GM12878 (cell line): ENCODE data around the gene CYB5A. TPM values are rescaled to one million over a fixed set of nuclear protein-coding genes. Genes with fewer than 3 reads are reported as not detected.

Experiments
- ATAC-seq: fragments of 200-7000 bp; cut with Tn5 transposase; 3 replicates; pipeline ENCODE4 v1.9.1; 2020; ENCODE audit warnings: mild to moderate bottlenecking, moderate library complexity
- BruUV-seq: library from RNA; stranded (reverse); fragments of 400-500 nt; replicated peaks from 2 replicates; lab custom pipeline; 2021; lab: Mats Ljungman, UMichigan
- CTCF ChIA-PET: fragments of 300-600 bp; sonication (Branson Sonifier 250); formaldehyde crosslinking; extraction: SDS; loops from one replicate; lab custom pipeline; 2021; ENCODE audit warnings: inconsistent platforms; lab: Yijun Ruan, JAX
- POLR2A ChIA-PET: fragments of 350-600 bp; formaldehyde crosslinking; extraction: SDS; loops from one replicate; lab custom pipeline; 2021; ENCODE audit warnings: inconsistent platforms; lab: Charles Lee
- RAD21 ChIA-PET: fragments of 300-600 bp; sonication (Branson Sonifier 250); formaldehyde crosslinking; loops from one replicate; lab custom pipeline; 2023; ENCODE audit warnings: antibody characterized with exemption; ENCODE audit not compliant: unreplicated experiment; lab: Charles Lee
- SMC1A ChIA-PET: fragments of 300-600 bp; sonication (Branson Sonifier 250); formaldehyde crosslinking; loops from one replicate; lab custom pipeline; 2023; ENCODE audit not compliant: unreplicated experiment, uncharacterized antibody; lab: Charles Lee
- DNase-seq: peaks from one replicate; pipeline ENCODE4 v3.0.0-alpha.2; 2011; ENCODE audit warnings: low read depth, low spot score
- FAIRE-seq: peaks from 3 replicates; lab custom pipeline; 2011; peaks lifted over from hg19 to GRCh38; lab: Jason Lieb, UNC
- H2AFZ ChIP-seq: 2 replicates; pipeline ENCODE4 v1.6.0; 2011; ENCODE audit warnings: low read depth, low read length, control low read depth; ENCODE audit not compliant: control insufficient read depth
- H3K27ac ChIP-seq: 2 replicates; pipeline ENCODE4 v1.5.1; 2011; ENCODE audit warnings: control low read depth; ENCODE audit not compliant: control insufficient read depth, insufficient read depth
- H3K27me3 ChIP-seq, 2 experiments: replicated peaks in 1 of 2; 2 replicates each; pipeline versions ENCODE4 v1.6.0 to v1.6.1; 2011; ENCODE audit warnings: low read length in 1 of 2; ENCODE audit not compliant: control insufficient read depth in 2 of 2, insufficient read depth in 2 of 2
- H3K36me3 ChIP-seq, 2 experiments: 2 replicates each; pipeline ENCODE4 v1.5.1; 2011; ENCODE audit warnings: low read length in 1 of 2; ENCODE audit not compliant: control insufficient read depth in 2 of 2, insufficient read depth in 2 of 2
- H3K4me1 ChIP-seq: 2 replicates; pipeline ENCODE4 v1.6.1; 2011; ENCODE audit warnings: mild to moderate bottlenecking, low read length, moderate library complexity, mixed read lengths; ENCODE audit not compliant: control insufficient read depth, insufficient read depth
- H3K4me2 ChIP-seq: 2 replicates; pipeline ENCODE4 v1.6.0; 2011; ENCODE audit warnings: control low read depth; ENCODE audit not compliant: control insufficient read depth, insufficient read depth
- H3K4me3 ChIP-seq: fragments of 200-600 bp; sonication (generic); 2 replicates; pipeline ENCODE4 v1.5.1; 2016
- H3K79me2 ChIP-seq: 2 replicates; pipeline ENCODE4 v1.6.0; 2011; ENCODE audit warnings: low read length; ENCODE audit not compliant: control insufficient read depth, insufficient read depth
- H3K9ac ChIP-seq: 2 replicates; pipeline ENCODE4 v1.8.0; 2011; ENCODE audit warnings: low read length, control low read depth, mixed read lengths; ENCODE audit not compliant: control insufficient read depth, insufficient read depth
- H3K9me3 ChIP-seq: replicated peaks from 3 replicates; pipeline ENCODE4 v1.5.1; 2011; ENCODE audit warnings: mild to moderate bottlenecking, low read length; ENCODE audit not compliant: control insufficient read depth, insufficient read depth
- H4K20me1 ChIP-seq: 2 replicates; pipeline ENCODE4 v1.6.0; 2011; ENCODE audit not compliant: control insufficient read depth, insufficient read depth
- CHD1 ChIP-seq: IDR thresholded peaks from 2 replicates; pipeline ENCODE4 v1.6.1; 2012; ENCODE audit warnings: low read depth, low read length, improper control_type of control experiment
- CREM ChIP-seq: IDR thresholded peaks from 2 replicates; pipeline ENCODE4 v1.6.1; 2014; ENCODE audit warnings: antibody characterized with exemption, low read depth
- ETV6 ChIP-seq, 2 experiments: fragments of 450-650 bp in 1 of 2; IDR thresholded peaks in 1 of 2; conservative IDR thresholded peaks in 1 of 2; 2 replicates each; pipeline ENCODE4 v1.6.1; 2014; ENCODE audit warnings: antibody characterized with exemption in 1 of 2, borderline replicate concordance in 1 of 2, low read depth in 1 of 2, mild to moderate bottlenecking in 1 of 2, moderate library complexity in 1 of 2
- HCFC1 ChIP-seq: fragments of 150-350 bp; IDR thresholded peaks from 2 replicates; pipeline ENCODE4 v1.6.1; 2014; ENCODE audit warnings: low read length
- HDGF ChIP-seq: fragments of 450-650 bp; IDR thresholded peaks from 2 replicates; pipeline ENCODE4 v1.6.1; 2016; ENCODE audit warnings: antibody characterized with exemption
- IRF4 ChIP-seq: IDR thresholded peaks from 2 replicates; pipeline ENCODE4 v1.6.1; 2011; ENCODE audit warnings: low read depth, low read length
- NFXL1 ChIP-seq: fragments of 450-650 bp; IDR thresholded peaks from 2 replicates; pipeline ENCODE4 v1.6.1; 2017; ENCODE audit warnings: antibody characterized with exemption, mild to moderate bottlenecking, borderline replicate concordance
- PML ChIP-seq: IDR thresholded peaks from 2 replicates; pipeline ENCODE4 v1.6.1; 2012; ENCODE audit warnings: low read length, inconsistent platforms
- TAF1 ChIP-seq: IDR thresholded peaks from 2 replicates; pipeline ENCODE4 v1.6.1; 2011; ENCODE audit warnings: mild to moderate bottlenecking, low read depth, low read length, borderline replicate concordance
- TARDBP ChIP-seq: IDR thresholded peaks from 2 replicates; pipeline ENCODE4 v1.6.1; 2016; ENCODE audit warnings: borderline replicate concordance
- WGBS: methylation state at CpG from one replicate; pipeline ENCODE4 v1.1.6; 2016; ENCODE audit warnings: low lambda C conversion rate; ENCODE audit not compliant: insufficient replicate concordance, insufficient coverage; ENCODE audit errors: missing lambda C conversion rate; 5-methylcytosine and 5-hydroxymethylcytosine counted together
- in situ Hi-C: fragments of 300-500 bp; cut with MboI; formaldehyde crosslinking; loops from 9 replicates; pipeline ENCODE4 v1.14.3; 2018; ENCODE audit warnings: mixed read lengths
- intact Hi-C: fragments of 100-400 bp; cut with micrococcal nuclease; formaldehyde crosslinking; loops from one replicate; pipeline ENCODE4 v1.14.2; 2022; ENCODE audit not compliant: unreplicated experiment
- polyA plus RNA-seq, 11 experiments: library from polyadenylated mRNA; depleted of rRNA in 4 of 11; unstranded in 6 of 11; stranded (reverse) in 5 of 11; fragments of >200 nt; fragmentation: Nextera tagmentation in 4 of 11; fragmentation: Illumina TruSeq in 1 of 11; extraction: Ambion mirVana in 4 of 11; extraction: Trizol in 1 of 11; gene quantifications; 1 replicate in 1 of 11; 2 replicates in 10 of 11; pipeline versions ENCODE4 v1.2.1 to v1.2.3, GENCODE V29; 2011 to 2016; ENCODE audit warnings: inconsistent platforms in 2 of 11, missing spikeins in 2 of 11, low read depth in 1 of 11
- total RNA-seq, 4 experiments: library from RNA; depleted of rRNA in 3 of 4; stranded (reverse); fragments of >200 nt in 3 of 4; fragmentation: Illumina TruSeq in 1 of 4; extraction: Trizol in 1 of 4; gene quantifications; 2 replicates each; pipeline versions ENCODE4 v1.2.1 to v1.2.3, GENCODE V29; 2013 to 2021

Gene CYB5A
- total and polyA plus RNA-seq, 10 of the 15 experiments (the other 5 are each of a cell fraction or from before 2014, with no cell fraction given) = 60.2 to 129 (median 103) TPM

DNA sequence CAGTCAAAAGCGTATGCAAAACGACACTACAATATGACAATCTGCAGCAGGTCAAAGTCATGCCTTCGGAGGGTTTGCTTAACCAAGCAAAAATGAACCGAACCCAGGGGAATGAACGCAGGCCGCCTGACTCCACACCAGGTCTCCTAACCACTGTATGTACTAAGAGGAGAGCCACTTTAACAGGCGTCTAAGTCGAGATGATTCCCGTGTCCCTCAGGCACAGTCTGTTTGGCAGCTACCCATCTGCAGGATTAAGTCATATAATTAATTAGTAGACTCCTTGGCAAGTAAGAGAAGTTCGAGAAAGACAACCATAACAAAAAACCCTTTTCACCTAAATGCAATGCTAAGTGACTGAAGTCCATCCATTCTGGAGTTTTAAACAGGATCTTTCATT is 15.2 kb downstream of the CYB5A start (continued):
- no peak for TF ChIP-seq HDGF

DNA sequence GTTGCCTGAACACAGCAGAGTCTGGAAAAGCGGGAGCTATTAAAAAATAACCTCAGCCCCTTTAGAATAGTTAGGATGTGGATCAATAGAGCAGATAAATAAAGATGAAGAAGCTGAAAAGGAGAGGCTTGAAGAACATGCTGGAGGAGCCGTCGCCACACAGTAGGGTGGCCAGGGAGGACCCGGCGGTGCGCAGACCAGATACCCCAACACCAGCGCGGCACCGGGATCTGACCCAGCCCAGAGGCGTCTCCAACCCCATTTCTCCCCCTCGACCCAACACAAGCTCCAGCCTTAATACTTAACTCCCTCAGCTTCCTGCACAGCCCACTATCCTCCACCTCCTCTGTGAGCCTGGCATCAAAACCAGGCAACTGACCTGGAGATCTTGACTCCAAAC is 16.0 kb downstream of the CYB5A start:
- no peaks in the 10 kb centered on the region for H3K27me3 ChIP-seq
- ChIA-PET CTCF (interaction anchor here (1.1 kb wide), 2 partner anchors 13 to 42 kb away, joined by 3 read pairs; no protein-coding TSS in a partner anchor), POLR2A (interaction anchor here (1.0 kb wide), 1 partner anchor 9 kb away, joined by 3 read pairs; no protein-coding TSS in a partner anchor), SMC1A (no interaction called here), RAD21 (no interaction called here)
- no peak overlapping the region for H2AFZ ChIP-seq
- no peaks in the 10 kb centered on the region for H3K79me2 ChIP-seq
- no peak overlapping the region for H3K4me3 ChIP-seq
- ATAC-seq (no peak), DNase-seq (no peak), FAIRE-seq (no peak)
- H3K27ac ChIP-seq = no peak overlapping the region
- H4K20me1 ChIP-seq = no peaks in the 10 kb centered on the region
- in situ Hi-C loops = no loop called here
- TF ChIP-seq ETV6 (conservative IDR thresholded peaks at IDR 0.05 in 1 of 2, IDR thresholded peaks at IDR 0.05 in 1 of 2; ENCODE audit: borderline replicate concordance in 1 of 2, low read depth in 1 of 2) = no peak
- no peak for TF ChIP-seq IRF4
- TF ChIP-seq PML = no peak
- TF ChIP-seq TAF1 = no peak
- TF ChIP-seq CHD1 = no peak
- no peak for TF ChIP-seq TARDBP
- intact Hi-C loops = no loop called here
- no peak overlapping the region for H3K9ac ChIP-seq
- no TSS peak for BruUV-seq
- no peaks in the 10 kb centered on the region for H3K4me1 ChIP-seq
- H3K4me2 ChIP-seq = no peak overlapping the region
- 84% methylated on average over 11 of the region's 11 CpGs for WGBS
- H3K9me3 ChIP-seq = no peaks in the 10 kb centered on the region
- no peaks in the 10 kb centered on the region; a peak in 1 of 4 replicates for H3K36me3 ChIP-seq

DNA sequence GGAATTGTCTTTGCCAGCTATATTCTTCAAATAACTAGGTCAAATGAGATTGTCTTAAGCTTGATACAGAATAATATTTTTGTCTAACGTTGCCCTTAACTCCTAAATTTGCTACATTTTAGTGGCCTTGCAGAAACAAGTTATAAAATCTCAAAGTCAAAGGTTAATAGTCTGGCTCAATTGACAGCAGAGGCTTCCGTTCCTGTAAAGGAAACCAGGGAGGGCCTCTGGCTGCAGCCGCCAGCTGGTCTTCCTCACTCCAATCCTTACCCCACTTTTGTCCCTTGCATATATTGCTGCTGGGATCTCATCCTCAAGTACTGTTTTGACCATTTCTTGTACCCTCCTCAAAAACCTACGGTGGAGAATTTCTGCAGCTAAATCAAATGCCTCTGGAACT is 17.1 kb downstream of the CYB5A start:
- H3K9me3 ChIP-seq = no peaks in the 10 kb centered on the region
- no peaks in the 10 kb centered on the region for H3K4me1 ChIP-seq
- in situ Hi-C loops (no loop called here), intact Hi-C loops (no loop called here)
- SMC1A ChIA-PET = interaction anchor here (1.3 kb wide), 1 partner anchor 8 kb away, joined by 3 read pairs; no protein-coding TSS in a partner anchor
- POLR2A ChIA-PET = no interaction called here
- no peak for TF ChIP-seq CREM
- TF ChIP-seq HCFC1 = no peak
- TF ChIP-seq NFXL1 = no peak
- TF ChIP-seq CHD1 = no peak
- no peaks in the 10 kb centered on the region; a peak in 1 of 4 replicates for H3K36me3 ChIP-seq
- H3K9ac ChIP-seq = no peak overlapping the region
- no peak overlapping the region for H3K4me2 ChIP-seq
- 81% methylated on average over 4 of the region's 4 CpGs for WGBS
- H2AFZ ChIP-seq = no peak overlapping the region
- RAD21 ChIA-PET = no interaction called here
- no peaks in the 10 kb centered on the region for H3K27me3 ChIP-seq
- CTCF ChIA-PET = no interaction called here
- no peak for FAIRE-seq
- no peaks in the 10 kb centered on the region for H3K79me2 ChIP-seq
- ATAC-seq = no peak
- H4K20me1 ChIP-seq = no peaks in the 10 kb centered on the region
- no TSS peak for BruUV-seq
- H3K27ac ChIP-seq = no peak overlapping the region
- no peak for DNase-seq
- no peak overlapping the region for H3K4me3 ChIP-seq
